Activated CD4-positive, alpha-beta T cell treated with anti-CD3 and anti-CD28 coated beads, Interleukin-2, amount 50 U/mL, for 1 hour (primary cell): ENCODE data around the gene AIFM1.

Source experiments
- DNase-seq: peaks from one replicate; pipeline ENCODE4 v3.0.0-alpha.2; 2020

Gene AIFM1

GRCh38 chrX:130167040-130167439 is 1.4 kb upstream of the AIFM1 start:
- DNase-seq = no peak

DNA sequence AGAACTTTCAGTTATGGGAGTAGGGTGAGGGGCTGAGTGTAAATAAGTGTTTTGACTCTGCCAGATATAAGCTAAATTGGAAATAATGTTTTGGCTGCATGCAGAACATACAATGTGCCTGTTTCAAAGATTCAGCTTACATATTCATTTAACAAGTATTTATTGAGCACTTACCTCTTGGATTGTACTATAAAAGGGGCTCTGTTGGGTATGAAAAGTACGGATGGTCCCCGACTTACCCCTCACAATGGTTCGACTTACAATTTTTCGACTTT is 799 bp upstream of the AIFM1 start:
- no peak for DNase-seq

DNA sequence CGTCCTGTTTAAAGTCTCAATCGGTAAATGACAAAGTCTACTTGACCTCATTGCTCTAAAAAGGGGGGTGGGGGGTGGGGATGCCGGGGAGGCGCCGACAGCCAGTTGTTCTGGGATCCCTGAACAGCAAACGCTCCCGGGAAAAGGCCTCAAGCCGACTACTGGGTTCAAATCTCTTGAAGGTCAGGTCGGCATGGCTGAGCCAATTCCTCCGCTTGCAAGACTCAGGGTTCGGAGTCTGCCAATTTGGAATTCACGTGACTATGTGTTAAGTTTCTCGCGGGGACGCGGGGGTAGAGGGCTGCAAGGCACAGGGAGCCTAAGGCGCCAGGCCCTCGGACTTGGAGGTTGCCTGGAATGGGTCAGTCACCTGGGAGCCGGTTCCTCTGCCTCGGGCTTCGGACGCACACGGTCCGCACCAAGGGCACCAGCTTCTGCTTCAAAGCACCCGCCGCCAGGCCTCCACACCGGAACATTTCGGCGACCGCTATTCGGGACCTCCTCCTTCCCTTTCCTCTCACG is 399 bp downstream of the AIFM1 start:
- DNase-seq = no peak

DNA sequence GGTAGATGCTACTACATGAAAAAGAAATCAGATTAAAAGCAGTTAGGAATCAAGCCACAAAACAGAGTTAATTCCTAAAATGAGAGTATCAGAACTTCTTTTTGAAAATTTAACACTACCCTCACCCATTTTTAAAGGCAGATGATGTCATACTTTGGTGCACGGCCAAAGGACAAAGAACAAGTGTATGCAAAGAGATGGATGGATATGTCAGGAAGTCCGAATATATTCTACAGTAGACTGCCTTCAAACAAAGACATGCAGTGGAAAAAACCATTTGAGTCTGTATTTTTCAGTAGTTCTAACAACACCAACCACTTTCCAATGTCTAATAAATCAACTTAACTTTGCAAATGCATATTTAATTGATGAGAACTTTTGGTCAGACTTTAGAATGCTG is 2.2 kb downstream of the AIFM1 start:
- no peak for DNase-seq

- DNase-seq = no peak
Measured at GRCh38 chrX:130162094-130162735, 3.4 kb downstream of the AIFM1 start.

- no peak for DNase-seq
Measured at GRCh38 chrX:130159776-130160175, 5.9 kb downstream of the AIFM1 start.

GRCh38 chrX:130158311-130158710 is 7.3 kb downstream of the AIFM1 start:
- DNase-seq = no peak

GRCh38 chrX:130155564-130155963 is 10.1 kb downstream of the AIFM1 start:
- no peak for DNase-seq

DNA sequence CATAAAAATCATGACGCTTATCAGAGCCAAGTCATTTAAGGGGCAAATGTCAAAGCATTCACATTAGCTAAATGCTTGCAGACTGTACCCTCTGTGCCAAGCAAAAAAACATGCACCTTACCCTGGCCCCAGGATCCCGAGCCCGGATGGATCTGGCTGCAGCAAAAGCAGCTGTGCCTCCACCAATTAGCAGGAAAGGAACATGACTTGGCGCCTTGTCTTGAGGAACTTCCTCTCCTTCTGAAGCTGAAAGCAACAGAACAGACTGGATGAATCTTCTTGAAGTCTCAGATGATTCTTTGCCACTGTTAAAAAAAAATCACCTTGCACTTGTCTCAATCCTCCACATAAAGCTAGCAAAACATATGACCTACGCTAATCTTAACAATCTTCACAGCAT is 18.0 kb downstream of the AIFM1 start:
- DNase-seq = no peak

DNA sequence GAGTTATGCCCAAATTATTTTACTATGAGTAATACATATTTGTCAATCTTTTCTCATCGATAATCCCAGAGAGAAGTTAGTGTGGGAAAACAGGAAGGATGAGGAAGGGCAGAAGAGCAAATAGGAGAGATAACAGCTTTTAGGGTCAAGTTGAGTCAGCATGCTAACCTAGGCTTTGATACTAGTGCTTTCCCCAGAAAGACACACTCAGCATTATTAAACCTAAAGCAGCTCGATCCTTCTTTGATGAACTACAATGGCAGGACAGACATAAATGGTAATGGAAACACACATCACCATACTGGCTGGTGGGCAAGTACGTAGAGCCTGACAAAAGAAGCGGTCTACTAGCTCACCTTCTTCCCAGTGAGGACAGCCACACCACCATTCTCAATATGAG is 20.5 kb downstream of the AIFM1 start:
- no peak for DNase-seq

DNA sequence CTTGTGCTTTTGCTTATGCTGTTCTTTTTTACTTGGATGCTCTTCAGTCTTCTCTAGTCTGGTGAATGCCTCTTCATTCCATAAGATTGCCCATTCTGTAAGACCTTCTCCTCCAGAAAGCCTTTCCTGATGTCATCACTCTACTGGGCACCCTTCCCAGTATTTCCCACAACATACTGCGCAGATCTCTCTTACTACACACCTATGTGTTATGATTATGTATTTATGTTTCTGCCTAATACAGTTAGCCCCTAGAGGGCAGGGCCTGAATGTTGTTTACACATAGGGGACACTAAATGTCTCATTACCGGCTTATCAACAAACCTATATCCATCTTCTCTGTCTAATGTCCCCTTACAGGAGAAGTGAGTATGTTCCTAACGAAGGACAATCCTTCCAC is 21.1 kb downstream of the AIFM1 start:
- no peak for DNase-seq

DNA sequence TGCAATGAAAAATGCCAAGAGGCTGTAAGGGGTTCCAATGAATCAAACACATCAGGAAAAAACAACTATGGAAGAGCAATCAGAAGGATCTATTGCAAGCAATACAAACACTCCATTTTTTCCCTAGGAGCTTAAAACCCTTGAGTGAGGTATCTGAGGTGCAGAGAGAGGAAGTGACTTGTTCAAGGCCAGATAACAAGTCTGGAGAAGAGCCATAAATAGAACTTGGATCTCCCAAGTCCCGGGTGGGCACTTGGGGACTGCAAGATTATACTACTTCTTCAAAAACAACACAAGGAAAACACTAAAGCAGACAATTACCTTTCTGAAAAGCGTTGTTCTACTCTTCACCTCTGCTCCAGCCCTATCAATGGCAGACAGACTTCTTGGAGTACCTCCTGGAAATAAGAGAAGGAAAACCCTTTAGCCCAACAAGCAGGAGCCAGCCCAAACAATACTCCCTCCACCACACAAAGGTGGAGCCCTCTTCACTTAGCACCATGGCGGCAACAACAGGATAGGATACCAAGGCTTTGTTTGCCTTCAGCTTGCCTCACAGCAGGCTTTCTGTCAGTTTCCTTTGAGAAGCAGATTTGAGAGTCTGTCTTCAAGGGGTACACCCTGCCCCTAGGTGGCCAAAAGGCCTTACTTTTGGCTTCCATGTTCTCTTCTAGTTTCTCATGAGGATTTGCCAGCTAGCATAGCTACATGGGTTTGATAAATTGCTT is 26.0 kb downstream of the AIFM1 start:
- DNase-seq = no peak

- no peak for DNase-seq
Measured at GRCh38 chrX:130136961-130137360, 28.7 kb downstream of the AIFM1 start.

DNA sequence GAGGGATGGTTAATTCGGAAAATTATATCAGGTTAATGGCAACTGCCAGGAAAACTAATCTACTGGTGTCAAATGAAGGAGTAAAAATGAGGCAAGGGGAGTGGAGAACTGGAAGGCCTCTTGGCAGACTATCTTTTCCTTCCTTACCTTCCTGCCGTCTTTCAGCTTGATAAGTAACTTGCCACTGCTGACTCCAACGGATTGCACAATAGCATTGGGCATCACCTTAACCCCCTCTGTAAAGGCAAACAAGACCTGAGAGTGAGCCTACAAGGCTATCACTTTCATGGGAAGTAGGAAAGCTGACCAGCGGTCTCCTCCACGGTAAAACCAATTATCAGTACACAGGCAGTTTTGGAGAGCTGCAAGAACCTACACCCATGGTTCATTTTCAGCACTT is 29.1 kb downstream of the AIFM1 start:
- DNase-seq = no peak

GRCh38 chrX:130130990-130131389 is 34.7 kb downstream of the AIFM1 start:
- DNase-seq = no peak

DNA sequence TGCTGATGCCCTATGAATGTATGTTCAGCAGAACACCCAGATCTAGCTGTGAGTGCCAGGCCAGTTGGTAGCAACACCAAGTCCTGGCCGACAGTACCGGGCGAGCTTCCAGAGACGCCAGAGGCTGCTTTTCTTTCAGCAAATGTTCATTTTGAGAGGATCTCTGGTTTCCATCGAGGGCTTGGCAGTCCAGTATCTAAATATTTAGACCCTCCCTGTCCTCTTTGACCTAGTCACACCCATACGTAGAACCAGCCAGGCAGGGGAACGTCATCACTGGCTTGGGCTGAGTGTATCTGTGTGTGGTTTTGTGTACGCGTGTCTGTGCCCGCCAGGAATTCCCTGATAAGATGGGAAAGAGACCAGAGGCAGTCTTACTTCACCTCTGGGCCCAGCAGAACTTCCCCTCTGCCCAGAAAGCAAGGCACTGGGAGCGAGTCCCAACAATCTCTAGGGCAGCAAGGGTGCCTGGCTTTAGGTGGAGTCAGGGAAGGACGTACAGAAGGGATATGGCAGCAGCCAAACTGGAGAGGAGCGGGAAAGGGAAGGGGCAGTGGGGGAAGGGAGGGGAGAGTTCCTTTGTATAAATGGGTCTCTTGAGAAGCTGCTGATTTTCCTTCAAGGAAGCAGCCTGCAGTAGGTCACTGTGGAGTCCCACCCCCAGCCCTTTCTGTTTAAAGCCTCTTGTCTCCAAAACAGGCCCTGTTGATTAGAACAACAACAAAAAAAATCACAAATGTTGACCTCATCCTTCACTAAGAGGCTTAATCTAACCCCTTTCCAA is 40.4 kb downstream of the AIFM1 start:
- no peak for DNase-seq

GRCh38 chrX:130124577-130124976 is 41.1 kb downstream of the AIFM1 start:
- DNase-seq = no peak

- DNase-seq = no peak
Measured at GRCh38 chrX:130121505-130121800, 44.2 kb downstream of the AIFM1 start.

DNA sequence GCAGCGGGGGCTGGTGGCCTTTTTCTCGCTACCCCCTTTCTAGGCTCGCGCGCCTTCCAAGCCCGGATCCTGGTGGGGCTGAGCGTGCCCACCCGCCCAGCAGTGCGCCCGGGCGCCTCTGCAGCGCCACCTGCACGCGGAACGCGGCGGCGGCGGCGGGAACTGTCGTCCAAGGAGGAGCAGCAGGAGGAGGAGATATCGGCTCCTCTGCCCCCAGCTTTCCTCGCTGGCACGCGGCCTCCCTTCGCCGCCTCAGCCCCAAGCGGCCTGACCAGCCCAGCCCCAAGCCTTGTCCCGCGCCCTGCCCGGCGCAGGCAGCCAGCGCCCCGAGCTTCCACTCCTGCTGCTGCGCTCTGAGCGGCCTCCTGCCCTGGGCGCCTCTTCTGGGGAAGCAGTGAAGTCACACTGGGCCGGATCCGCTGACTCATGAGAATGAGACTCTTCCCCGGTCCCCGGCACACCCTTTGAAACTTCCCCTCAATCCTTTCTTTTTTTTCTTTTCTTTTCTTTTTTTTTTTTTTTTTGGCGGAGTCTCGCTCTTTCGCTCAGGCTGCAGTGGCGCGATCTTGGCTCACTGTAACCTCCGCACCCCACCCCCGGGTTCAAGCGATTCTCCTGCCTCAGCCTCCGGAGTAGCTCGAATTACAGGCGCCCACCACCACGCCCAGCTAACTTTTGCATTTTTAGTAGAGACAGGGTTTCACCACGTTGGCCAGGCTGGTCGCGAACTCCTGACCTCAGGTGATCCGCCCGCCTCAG is 44.7 kb downstream of the AIFM1 start:
- peak; percentile 62 for DNase-seq

DNA sequence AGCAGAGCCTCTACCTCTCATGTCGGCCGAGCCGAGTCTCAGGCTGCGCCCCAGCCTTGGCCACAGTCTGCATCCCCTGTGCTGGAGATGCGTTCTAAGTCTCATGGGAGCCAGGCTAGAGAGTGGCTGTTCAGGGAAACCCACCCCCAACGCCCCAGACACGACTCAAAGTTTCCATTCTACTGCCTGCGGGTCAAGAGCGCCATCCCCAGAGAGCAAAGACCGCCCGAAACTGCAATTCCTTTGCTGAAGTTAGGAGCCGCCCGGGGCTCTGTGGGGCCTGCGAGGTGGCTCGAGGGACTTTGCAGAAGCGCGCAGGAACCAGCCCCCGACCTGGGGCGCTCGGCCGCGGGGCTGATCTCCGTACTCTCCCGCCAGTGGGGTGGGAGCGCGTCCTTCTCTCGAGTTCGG is 45.3 kb downstream of the AIFM1 start:
- no peak for DNase-seq

GRCh38 chrX:130119312-130119898 is 46.2 kb downstream of the AIFM1 start:
- no peak for DNase-seq

GRCh38 chrX:130118441-130119311 is 47.0 kb downstream of the AIFM1 start:
- no peak for DNase-seq
